Measurements from ENCODE around the gene TSPAN9.

GRCh38 chr12:3315201-3315661 lies 238.1 kb downstream of the TSPAN9 start:
- TF ChIP-seq EP300 (IDR thresholded peaks at IDR 0.05) (no peak), CTCF (IDR thresholded peaks at IDR 0.05) (no peak)
